ENCODE results near the gene TNFAIP6. TPM values are rescaled to one million over a fixed set of nuclear protein-coding genes. Genes with fewer than 3 reads are reported as not detected.

Gene TNFAIP6
- total and polyA plus RNA-seq, 7 donors, result 0.26 to 1.7 (median 1.1) TPM

- Histone ChIP-seq H3K36me3 (ENCODE audit: insufficient read depth in 1 of 2, low read depth in 1 of 2) (no peaks in the 10 kb centered on the region), H3K27me3 (ENCODE audit: insufficient read depth in 3 of 3, low read length in 2 of 3) (no peaks in the 10 kb centered on the region), H3K9me3 (peaks cover 3% of the 10 kb centered on the region), H3K27ac (no peak overlapping the region), H3K4me3 (no peak overlapping the region), H3K4me1 (no peaks in the 10 kb centered on the region)
- WGBS, 3 donors, result 42 to 48% (median 45%) methylated on average over 8 of the region's 8 CpGs
- intact Hi-C loops (cut with DNase I), result no loop called here
- peak in 2 of 4 donors; percentile 39 to 73 for ATAC-seq
- DNase-seq, result peak in 1 of 2 donors; percentile 75
- TF ChIP-seq CTCF (IDR thresholded peaks at IDR 0.05), result no peak
Observed at GRCh38 chr2:151363709-151364108, 6.3 kb downstream of the TNFAIP6 start.

- Histone ChIP-seq H3K4me3 (no peak overlapping the region), H3K4me1 (no peaks in the 10 kb centered on the region), H3K27me3 (ENCODE audit: insufficient read depth in 3 of 3, low read length in 2 of 3) (no peaks in the 10 kb centered on the region), H3K27ac (no peak overlapping the region), H3K9me3 (peaks cover 9% of the 10 kb centered on the region), H3K36me3 (ENCODE audit: insufficient read depth in 1 of 2, low read depth in 1 of 2) (no peaks in the 10 kb centered on the region)
- no peak for ATAC-seq
- 91 to 94% (median 92%) methylated on average over 2 of the region's 2 CpGs for WGBS, 3 donors
- no peak for TF ChIP-seq CTCF (IDR thresholded peaks at IDR 0.05)
- intact Hi-C loops (cut with DNase I), result no loop called here
- no peak for DNase-seq
Observed at GRCh38 chr2:151367571-151367970, 10.2 kb downstream of the TNFAIP6 start.

- Histone ChIP-seq H3K4me3 (no peak overlapping the region), H3K27ac (no peak overlapping the region), H3K4me1 (no peaks in the 10 kb centered on the region), H3K36me3 (ENCODE audit: insufficient read depth in 1 of 2, low read depth in 1 of 2) (no peaks in the 10 kb centered on the region), H3K27me3 (ENCODE audit: insufficient read depth in 3 of 3, low read length in 2 of 3) (no peaks in the 10 kb centered on the region), H3K9me3 (no peaks in the 10 kb centered on the region)
- no peak for DNase-seq
- intact Hi-C loops (cut with DNase I), result no loop called here
- ATAC-seq, result no peak
- WGBS, 3 donors, result 47 to 65% (median 55%) methylated on average over 3 of the region's 3 CpGs
- TF ChIP-seq CTCF (IDR thresholded peaks at IDR 0.05), result no peak
Observed at GRCh38 chr2:151374436-151374835, 17.0 kb downstream of the TNFAIP6 start.

GRCh38 chr2:151379169-151379568, 21.8 kb downstream of the TNFAIP6 start:
- Histone ChIP-seq H3K4me1 (no peaks in the 10 kb centered on the region), H3K27ac (no peak overlapping the region), H3K9me3 (no peaks in the 10 kb centered on the region), H3K27me3 (ENCODE audit: insufficient read depth in 3 of 3, low read length in 2 of 3) (no peaks in the 10 kb centered on the region), H3K4me3 (no peak overlapping the region), H3K36me3 (ENCODE audit: insufficient read depth in 1 of 2, low read depth in 1 of 2) (no peaks in the 10 kb centered on the region)
- ATAC-seq, result no peak
- 67 to 81% (median 71%) methylated on average over 4 of the region's 4 CpGs for WGBS, 3 donors
- TF ChIP-seq CTCF (IDR thresholded peaks at IDR 0.05), result no peak
- no peak for DNase-seq
- intact Hi-C loops (cut with DNase I), result no loop called here

- 84 to 91% (median 85%) methylated on average over 6 of the region's 6 CpGs for WGBS, 3 donors
- Histone ChIP-seq H3K36me3 (ENCODE audit: insufficient read depth in 1 of 2, low read depth in 1 of 2) (no peaks in the 10 kb centered on the region), H3K9me3 (no peaks in the 10 kb centered on the region), H3K4me3 (no peak overlapping the region), H3K4me1 (no peaks in the 10 kb centered on the region), H3K27me3 (ENCODE audit: insufficient read depth in 3 of 3, low read length in 2 of 3) (no peaks in the 10 kb centered on the region), H3K27ac (no peak overlapping the region)
- no peak for DNase-seq
- intact Hi-C loops (cut with DNase I), result no loop called here
- no peak for TF ChIP-seq CTCF (IDR thresholded peaks at IDR 0.05)
- ATAC-seq, result no peak
Observed at GRCh38 chr2:151380580-151381235, 23.3 kb downstream of the TNFAIP6 start.

All from psoas muscle (tissue), 8 donors.